H1 (cell line): ENCODE measurements around the gene CHI3L1. TPM values are rescaled to one million over a fixed set of nuclear protein-coding genes. Genes with fewer than 3 reads are reported as not detected.

Experiments
- CTCF ChIA-PET: fragments of 300-600 bp; sonication (Branson Sonifier 250); formaldehyde crosslinking; loops from one replicate; lab custom pipeline; 2021; ENCODE audit not compliant: partially characterized antibody; lab: Charles Lee
- POLR2A ChIA-PET: fragments of 300-600 bp; sonication (Branson Sonifier 250); formaldehyde crosslinking; loops from one replicate; lab custom pipeline; 2021; ENCODE audit warnings: inconsistent platforms; ENCODE audit not compliant: partially characterized antibody; lab: Charles Lee
- DNase-seq, 2 experiments: peaks; one replicate each; pipeline versions ENCODE4 v3.0.0 to v3.0.0-alpha.2; 2010 to 2022; ENCODE audit warnings: low spot score in 2 of 2, low read depth in 1 of 2, mixed read lengths in 1 of 2
- FAIRE-seq: peaks from 2 replicates; lab custom pipeline; 2011; peaks lifted over from hg19 to GRCh38; lab: Jason Lieb, UNC
- H2AFZ ChIP-seq: 2 replicates; pipeline ENCODE4 v1.8.1; 2012; ENCODE audit warnings: low read length, inconsistent platforms
- H2AK5ac ChIP-seq: 2 replicates; pipeline ENCODE4 v1.6.1; 2013; ENCODE audit warnings: low read depth, low read length
- H2BK120ac ChIP-seq: replicated peaks from 2 replicates; pipeline ENCODE3; 2013; ENCODE audit warnings: low read depth, low read length, inconsistent platforms
- H2BK12ac ChIP-seq: 2 replicates; pipeline ENCODE4 v1.6.1; 2013; ENCODE audit warnings: low read depth, low read length
- H2BK15ac ChIP-seq: 2 replicates; pipeline ENCODE4 v1.6.1; 2013; ENCODE audit warnings: low read length
- H2BK20ac ChIP-seq: 2 replicates; pipeline ENCODE4 v1.6.1; 2013; ENCODE audit warnings: low read length
- H2BK5ac ChIP-seq: 2 replicates; pipeline ENCODE4 v1.6.1; 2013; ENCODE audit warnings: low read depth, low read length
- H3K14ac ChIP-seq: 2 replicates; pipeline ENCODE4 v1.6.1; 2013; ENCODE audit warnings: inconsistent platforms; ENCODE audit not compliant: insufficient read length
- H3K18ac ChIP-seq: 2 replicates; pipeline ENCODE4 v1.6.1; 2013; ENCODE audit warnings: low read length; ENCODE audit errors: extremely low read depth
- H3K23ac ChIP-seq: 2 replicates; pipeline ENCODE4 v1.6.1; 2013; ENCODE audit warnings: inconsistent platforms; ENCODE audit not compliant: insufficient read length
- H3K23me2 ChIP-seq: 2 replicates; pipeline ENCODE4 v1.6.1; 2013; ENCODE audit warnings: low read depth, low read length
- H3K27ac ChIP-seq: 2 replicates; pipeline ENCODE4 v1.6.1; 2011; ENCODE audit warnings: low read depth, low read length, inconsistent platforms
- H3K27me3 ChIP-seq, 4 experiments: replicated peaks in 1 of 4; 1 replicate in 1 of 4; 2 replicates in 3 of 4; pipeline versions ENCODE4 v1.6.1 to v1.8.1; 2011 to 2013; ENCODE audit warnings: low read length in 3 of 4, mild to moderate bottlenecking in 3 of 4, inconsistent platforms in 2 of 4, mixed read lengths in 2 of 4, moderate library complexity in 1 of 4; ENCODE audit not compliant: control insufficient read depth in 3 of 4, insufficient read depth in 3 of 4; ENCODE audit errors: extremely low read depth in 1 of 4
- H3K36me3 ChIP-seq, 4 experiments: 2 replicates each; pipeline versions ENCODE4 v1.6.1 to v1.8.1; 2011 to 2013; ENCODE audit warnings: mild to moderate bottlenecking in 4 of 4, low read length in 3 of 4, moderate library complexity in 2 of 4, control low read depth in 1 of 4, inconsistent platforms in 1 of 4; ENCODE audit not compliant: insufficient read depth in 4 of 4, control insufficient read depth in 2 of 4
- H3K4ac ChIP-seq: replicated peaks from 2 replicates; pipeline ENCODE3; 2013; ENCODE audit warnings: low read length, low read depth, mixed read lengths, inconsistent platforms; ENCODE audit not compliant: insufficient read length
- H3K4me1 ChIP-seq, 4 experiments: replicated peaks in 1 of 4; 1 replicate in 1 of 4; 2 replicates in 3 of 4; pipeline versions ENCODE4 v1.6.1 to v1.8.1; 2011 to 2013; ENCODE audit warnings: low read length in 3 of 4, inconsistent platforms in 2 of 4, mixed read lengths in 1 of 4; ENCODE audit not compliant: insufficient read depth in 4 of 4, control insufficient read depth in 3 of 4
- H3K4me2 ChIP-seq, 2 experiments: 2 replicates each; pipeline versions ENCODE4 v1.6.1 to v1.8.1; 2011 to 2013; ENCODE audit warnings: low read depth in 2 of 2, low read length in 2 of 2, control low read depth in 1 of 2, inconsistent platforms in 1 of 2, mild to moderate bottlenecking in 1 of 2; ENCODE audit not compliant: insufficient read depth in 1 of 2
- H3K4me3 ChIP-seq, 4 experiments: fragments of 200-600, 300-600 bp in 1 of 4; sonication (generic), shearing (Covaris generic), sonication (Bioruptor Twin) in 1 of 4; 2 replicates each; pipeline versions ENCODE4 v1.5.1 to v1.8.1; 2011 to 2016; ENCODE audit warnings: low read length in 4 of 4, low read depth in 3 of 4, control low read depth in 2 of 4, inconsistent platforms in 2 of 4, mild to moderate bottlenecking in 2 of 4, mixed read lengths in 1 of 4, moderate library complexity in 1 of 4; ENCODE audit not compliant: insufficient read depth in 2 of 4; ENCODE audit errors: extremely low read depth in 1 of 4
- H3K56ac ChIP-seq: replicated peaks from 2 replicates; pipeline ENCODE3; 2013; ENCODE audit warnings: low read depth, mild to moderate bottlenecking, mixed read lengths, low read length, inconsistent platforms; ENCODE audit not compliant: insufficient read length
- H3K79me1 ChIP-seq: 2 replicates; pipeline ENCODE4 v1.6.1; 2013; ENCODE audit warnings: low read depth, low read length, control low read depth
- H3K79me2 ChIP-seq, 2 experiments: 2 replicates each; pipeline versions ENCODE4 v1.6.1 to v1.8.1; 2012 to 2013; ENCODE audit warnings: low read length in 2 of 2, mild to moderate bottlenecking in 2 of 2, inconsistent platforms in 1 of 2; ENCODE audit not compliant: insufficient read depth in 2 of 2, control insufficient read depth in 1 of 2
- H3K9ac ChIP-seq, 4 experiments: replicated peaks in 1 of 4; 1 replicate in 1 of 4; 2 replicates in 3 of 4; pipeline versions ENCODE4 v1.6.1 to v1.8.1; 2011 to 2013; ENCODE audit warnings: low read depth in 3 of 4, low read length in 3 of 4, control low read depth in 2 of 4, mild to moderate bottlenecking in 2 of 4, moderate library complexity in 2 of 4, inconsistent platforms in 1 of 4; ENCODE audit errors: extremely low read depth in 1 of 4
- H3K9me3 ChIP-seq, 2 experiments: 2 replicates each; pipeline versions ENCODE4 v1.6.1 to v1.8.1; 2012 to 2013; ENCODE audit warnings: mild to moderate bottlenecking in 2 of 2, moderate library complexity in 2 of 2, control low read depth in 1 of 2, inconsistent platforms in 1 of 2, low read depth in 1 of 2, low read length in 1 of 2, mixed read lengths in 1 of 2; ENCODE audit not compliant: insufficient read depth in 2 of 2
- H4K20me1 ChIP-seq, 2 experiments: replicated peaks in 1 of 2; 2 replicates each; pipeline versions ENCODE3 to v1.8.1; 2011 to 2013; ENCODE audit warnings: inconsistent platforms in 2 of 2, low read length in 2 of 2, mild to moderate bottlenecking in 1 of 2; ENCODE audit not compliant: insufficient read depth in 2 of 2, control insufficient read depth in 1 of 2
- H4K5ac ChIP-seq: 2 replicates; pipeline ENCODE4 v1.6.1; 2013; ENCODE audit warnings: low read length, low read depth, mixed read lengths, inconsistent platforms; ENCODE audit not compliant: insufficient read length
- H4K8ac ChIP-seq: 2 replicates; pipeline ENCODE4 v1.8.0; 2013; ENCODE audit warnings: mild to moderate bottlenecking, moderate library complexity, low read length, inconsistent platforms; ENCODE audit not compliant: insufficient read depth; ENCODE audit errors: extremely low read depth
- H4K91ac ChIP-seq: replicated peaks from 2 replicates; pipeline ENCODE3; 2013; ENCODE audit warnings: low read length, mixed read lengths, inconsistent platforms; ENCODE audit not compliant: insufficient read length
- ATF2 ChIP-seq: IDR thresholded peaks from 2 replicates; pipeline ENCODE4 v1.6.1; 2012; ENCODE audit warnings: low read length, inconsistent platforms
- ATF3 ChIP-seq: IDR thresholded peaks from 2 replicates; pipeline ENCODE4 v1.6.1; 2011; ENCODE audit warnings: low read depth, mild to moderate bottlenecking, low read length; ENCODE audit not compliant: insufficient read depth
- CHD2 ChIP-seq: IDR thresholded peaks from 2 replicates; pipeline ENCODE4 v1.6.1; 2012; ENCODE audit warnings: low read length, improper control_type of control experiment
- CREB1 ChIP-seq: IDR thresholded peaks from 2 replicates; pipeline ENCODE4 v1.6.1; 2012; ENCODE audit warnings: inconsistent platforms
- KDM1A ChIP-seq: fragments of 200-600, 300-600 bp; sonication (generic); IDR thresholded peaks from 2 replicates; pipeline ENCODE4 v1.7.1; 2016; ENCODE audit warnings: mild to moderate bottlenecking, low read length, borderline replicate concordance
- RAD21 ChIP-seq, 2 experiments: IDR thresholded peaks in 1 of 2; conservative IDR thresholded peaks in 1 of 2; 2 replicates each; pipeline ENCODE4 v1.6.1; 2011; ENCODE audit warnings: low read depth in 2 of 2, low read length in 2 of 2, improper control_type of control experiment in 1 of 2, inconsistent platforms in 1 of 2, mild to moderate bottlenecking in 1 of 2, moderate library complexity in 1 of 2
- SIN3A ChIP-seq, 2 experiments: IDR thresholded peaks in 1 of 2; conservative IDR thresholded peaks in 1 of 2; 2 replicates each; pipeline ENCODE4 v1.6.1; 2011 to 2012; ENCODE audit warnings: low read length in 2 of 2, improper control_type of control experiment in 1 of 2, low read depth in 1 of 2, mild to moderate bottlenecking in 1 of 2
- TAF1 ChIP-seq: IDR thresholded peaks from 2 replicates; pipeline ENCODE4 v1.6.1; 2011; ENCODE audit warnings: mild to moderate bottlenecking, low read depth, low read length
- WGBS, 2 experiments: shearing (Covaris generic) in 1 of 2; methylation state at CpG; one replicate each; pipeline versions ENCODE4 v1.1.6 to v1.1.7; 2013 to 2015; ENCODE audit warnings: low lambda C conversion rate in 2 of 2, mixed read lengths in 2 of 2, inconsistent platforms in 1 of 2, low coverage in 1 of 2, missing lambda C conversion rate in 1 of 2; ENCODE audit not compliant: insufficient replicate concordance in 2 of 2, insufficient coverage in 1 of 2, insufficient read length in 1 of 2; ENCODE audit errors: extremely low coverage in 1 of 2, missing lambda C conversion rate in 1 of 2; 5-methylcytosine and 5-hydroxymethylcytosine counted together
- polyA plus RNA-seq, 7 experiments: library from polyadenylated mRNA; depleted of rRNA in 3 of 7; stranded (reverse) in 5 of 7; unstranded in 2 of 7; fragments of >200 nt in 5 of 7; fragments of 200-250 nt in 2 of 7; gene quantifications; 1 replicate in 5 of 7; 2 replicates in 1 of 7; 4 replicates in 1 of 7; pipeline versions ENCODE4 v1.2.1 to v1.2.3, GENCODE V29; 2011 to 2013; ENCODE audit warnings: missing spikeins in 2 of 7, mixed read lengths in 2 of 7
- total RNA-seq: library from RNA; stranded (reverse); fragmentation: NEBNext Ultra II Directional; extraction: Animal tissue kit (Norgen Biotek cat#: 25700); gene quantifications from 2 replicates; pipeline ENCODE4 v1.2.1, GENCODE V29; 2021

The CHI3L1 gene
- total and polyA plus RNA-seq, 2 of the 8 experiments (the other 6 are each of a cell fraction or from before 2014, with no cell fraction given), result 1.0 TPM; not detected in 1

- H3K4ac ChIP-seq, result no peak overlapping the region
- H4K20me1 ChIP-seq, result no peaks in the 10 kb centered on the region
- H2BK5ac ChIP-seq, result no peak overlapping the region
- H2BK12ac ChIP-seq, result no peak overlapping the region
- no peak overlapping the region for H3K23ac ChIP-seq
- no peaks in the 10 kb centered on the region for H3K27me3 ChIP-seq
- no peaks in the 10 kb centered on the region for H3K79me2 ChIP-seq
- FAIRE-seq (no peak), DNase-seq (no peak)
- ChIA-PET POLR2A (no interaction called here), CTCF (interaction anchor here (0.9 to 6.1 kb wide), 9 partner anchors 9 to 142 kb away, joined by 3 to 64 read pairs (median 5); partner anchors contain the start of gene MYBPH)
- H3K4me1 ChIP-seq, result peaks cover 4 to 18% (median 9%) of the 10 kb centered on the region in 4 experiments
- no peaks in the 10 kb centered on the region for H3K23me2 ChIP-seq
- H3K56ac ChIP-seq, result no peak overlapping the region
- H4K8ac ChIP-seq, result no peak overlapping the region
- TF ChIP-seq SIN3A (conservative IDR thresholded peaks at IDR 0.05 in 1 of 2, IDR thresholded peaks at IDR 0.05 in 1 of 2; ENCODE audit: low read depth in 1 of 2, low read length in 2 of 2), result no peak
- TF ChIP-seq TAF1, result no peak
- TF ChIP-seq CREB1, result no peak
- TF ChIP-seq ATF3, result no peak
- TF ChIP-seq CHD2, result no peak
- no peak for TF ChIP-seq RAD21 (IDR thresholded peaks at IDR 0.05 in 1 of 2, conservative IDR thresholded peaks at IDR 0.05 in 1 of 2; ENCODE audit: low read depth in 2 of 2, low read length in 2 of 2)
- no peak for TF ChIP-seq ATF2
- no peak for TF ChIP-seq KDM1A
- H2AK5ac ChIP-seq, result no peak overlapping the region
- no peak overlapping the region for H2BK20ac ChIP-seq
- H3K14ac ChIP-seq, result no peak overlapping the region
- H2AFZ ChIP-seq, result no peak overlapping the region
- no peaks in the 10 kb centered on the region for H3K79me1 ChIP-seq
- H4K5ac ChIP-seq, result no peak overlapping the region
- 85% methylated on average over 10 of the region's 10 CpGs; no CpG with 5 or more reads in 1 of the 2 experiments for WGBS, 2 experiments
- H2BK120ac ChIP-seq, result no peak overlapping the region
- no peak overlapping the region for H4K91ac ChIP-seq
- no peak overlapping the region for H3K18ac ChIP-seq
- H3K36me3 ChIP-seq, result no peaks in the 10 kb centered on the region
- no peak overlapping the region for H2BK15ac ChIP-seq
- no peak overlapping the region for H3K4me3 ChIP-seq
- no peak overlapping the region for H3K4me2 ChIP-seq
- no peaks in the 10 kb centered on the region for H3K9me3 ChIP-seq
- no peak overlapping the region for H3K9ac ChIP-seq
- H3K27ac ChIP-seq, result no peak overlapping the region
Observed at GRCh38 chr1:203181586-203182386, 4.7 kb downstream of the CHI3L1 start.
